Esophagus squamous epithelium (tissue), 4 donors: ENCODE results near the gene HS1BP3.

ENCODE experiments used
- CTCF ChIP-seq, 6 experiments: fragments of 450-650 bp in 4 of 6; fragments of 200-600 bp in 2 of 6; sonication (generic) in 2 of 6; IDR thresholded peaks; one replicate each; pipeline ENCODE4 v1.5.1; 2016 to 2019; ENCODE audit warnings: antibody characterized with exemption in 6 of 6, mild to moderate bottlenecking in 4 of 6, moderate library complexity in 4 of 6
- POLR2A ChIP-seq, 4 donors: fragments of 450-650 bp; IDR thresholded peaks; one replicate each; pipeline ENCODE4 v1.6.1; 2017; ENCODE audit warnings: antibody characterized with exemption in 4 of 4, mild to moderate bottlenecking in 4 of 4, moderate library complexity in 3 of 4

- TF ChIP-seq CTCF (IDR thresholded peaks at IDR 0.05) (no peak), POLR2A (IDR thresholded peaks at IDR 0.05) (no peak)
Measured at GRCh38 chr2:20604401-20604911, 46.4 kb downstream of the HS1BP3 start.
